GM23338 (cell line): ENCODE data around the gene FMN2. TPM values are rescaled to one million over a fixed set of nuclear protein-coding genes. Genes with fewer than 3 reads are reported as not detected.

Experiments
- ATAC-seq: fragments of 200-7000 bp; cut with Tn5 transposase; 3 replicates; pipeline ENCODE4 v1.9.1; 2020
- DNase-seq: peaks from one replicate; pipeline ENCODE4 v3.0.0-alpha.2; 2015; ENCODE audit warnings: low spot score
- H2AFZ ChIP-seq: fragments of 200-600 bp; sonication (generic); 2 replicates; pipeline ENCODE4 v1.8.0; 2016; ENCODE audit warnings: antibody characterized with exemption, mild to moderate bottlenecking, moderate library complexity
- H3F3A ChIP-seq: fragments of 200-600 bp; sonication (generic); replicated peaks from 2 replicates; pipeline ENCODE4 v1.8.0; 2017; ENCODE audit warnings: antibody characterized with exemption, mixed run types, low read depth
- H3K27ac ChIP-seq: fragments of 200-600 bp; sonication (generic); 2 replicates; pipeline ENCODE4 v1.6.1; 2016; ENCODE audit warnings: low read depth
- H3K27me3 ChIP-seq: fragments of 200-600 bp; sonication (generic); 2 replicates; pipeline ENCODE4 v1.8.0; 2016; ENCODE audit warnings: mild to moderate bottlenecking, mixed run types, moderate library complexity; ENCODE audit not compliant: insufficient read depth
- H3K36me3 ChIP-seq: fragments of 200-600 bp; sonication (generic); 2 replicates; pipeline ENCODE4 v1.8.0; 2016; ENCODE audit warnings: mild to moderate bottlenecking; ENCODE audit not compliant: insufficient read depth
- H3K4me1 ChIP-seq: fragments of 200-600 bp; sonication (generic); 2 replicates; pipeline ENCODE4 v1.8.0; 2016; ENCODE audit warnings: mild to moderate bottlenecking, moderate library complexity; ENCODE audit not compliant: insufficient read depth
- H3K4me2 ChIP-seq: fragments of 200-600 bp; sonication (generic); 2 replicates; pipeline ENCODE4 v1.7.1; 2017; ENCODE audit warnings: mixed run types
- H3K4me3 ChIP-seq: fragments of 200-600 bp; sonication (generic); 2 replicates; pipeline ENCODE4 v1.6.1; 2016; ENCODE audit warnings: mixed run types
- H3K79me2 ChIP-seq: fragments of 200-600 bp; sonication (generic); replicated peaks from 2 replicates; pipeline ENCODE4 v1.8.0; 2017; ENCODE audit warnings: mild to moderate bottlenecking; ENCODE audit not compliant: insufficient read depth
- H3K9me2 ChIP-seq: fragments of 200-600 bp; sonication (generic); 2 replicates; pipeline ENCODE4 v1.8.0; 2017; ENCODE audit not compliant: insufficient read depth
- H4K20me1 ChIP-seq: fragments of 200-600 bp; sonication (generic); replicated peaks from 2 replicates; pipeline ENCODE4 v1.8.0; 2017; ENCODE audit warnings: mild to moderate bottlenecking; ENCODE audit not compliant: insufficient read depth
- H3K27ac Mint-ChIP-seq: 2 replicates; pipeline ENCODE4 v1.8.0; 2020; ENCODE audit warnings: inconsistent platforms, mild to moderate bottlenecking, moderate library complexity, mixed read lengths
- H3K27me3 Mint-ChIP-seq: 3 replicates; pipeline ENCODE4 v1.8.0; 2022; ENCODE audit warnings: low read depth, mild to moderate bottlenecking, moderate library complexity, mixed read lengths, inconsistent platforms; ENCODE audit not compliant: insufficient read depth, poor library complexity
- H3K36me3 Mint-ChIP-seq: 3 replicates; pipeline ENCODE4 v1.8.0; 2021; ENCODE audit warnings: low read depth, mild to moderate bottlenecking, inconsistent platforms, moderate library complexity, mixed read lengths
- H3K4me1 Mint-ChIP-seq: 3 replicates; pipeline ENCODE4 v1.8.0; 2020; ENCODE audit warnings: mild to moderate bottlenecking, inconsistent platforms, mixed read lengths
- H3K4me3 Mint-ChIP-seq: 3 replicates; pipeline ENCODE4 v1.8.0; 2021; ENCODE audit warnings: moderate library complexity, mild to moderate bottlenecking, inconsistent platforms, mixed read lengths
- H3K9me3 Mint-ChIP-seq: 3 replicates; pipeline ENCODE4 v1.8.0; 2020; ENCODE audit warnings: moderate library complexity, mild to moderate bottlenecking, inconsistent platforms, mixed read lengths
- CTCF ChIP-seq, 2 experiments: fragments of 200-600 bp in 1 of 2; sonication (generic) in 1 of 2; conservative IDR thresholded peaks; 2 replicates each; pipeline versions ENCODE4 v1.5.1 to v1.6.1; 2016 to 2017; ENCODE audit warnings: antibody characterized with exemption in 2 of 2, low read depth in 2 of 2, mild to moderate bottlenecking in 2 of 2, moderate library complexity in 1 of 2
- EZH2 ChIP-seq: fragments of 200-600 bp; sonication (generic); IDR thresholded peaks from one replicate; pipeline ENCODE4 v1.8.0; 2017; ENCODE audit warnings: antibody characterized with exemption, mild to moderate bottlenecking, low read depth; ENCODE audit not compliant: unreplicated experiment
- EZH2phosphoT487 ChIP-seq: fragments of 200-600 bp; sonication (generic); IDR thresholded peaks from one replicate; pipeline ENCODE4 v1.8.1; 2018; ENCODE audit warnings: antibody characterized with exemption; ENCODE audit not compliant: unreplicated experiment
- JUNB ChIP-seq: IDR thresholded peaks from one replicate; pipeline ENCODE4 v1.6.1; 2016; ENCODE audit warnings: antibody characterized with exemption; ENCODE audit not compliant: unreplicated experiment
- NANOG ChIP-seq: IDR thresholded peaks from 2 replicates; pipeline ENCODE4 v1.6.1; 2016; ENCODE audit warnings: antibody characterized with exemption, borderline replicate concordance
- POLR2AphosphoS5 ChIP-seq: IDR thresholded peaks from 2 replicates; pipeline ENCODE4 v1.6.1; 2016; ENCODE audit warnings: antibody characterized with exemption, low read depth
- REST ChIP-seq: IDR thresholded peaks from one replicate; pipeline ENCODE4 v1.6.1; 2018; ENCODE audit warnings: antibody characterized with exemption; ENCODE audit not compliant: unreplicated experiment
- STAT1 ChIP-seq: IDR thresholded peaks from one replicate; pipeline ENCODE4 v1.6.1; 2016; ENCODE audit warnings: antibody characterized with exemption; ENCODE audit not compliant: unreplicated experiment
- ZNF114 ChIP-seq: fragments of 250-450 bp; sonication (Bioruptor Pico); IDR thresholded peaks from 2 replicates; pipeline ENCODE4 v1.5.0; 2020; ENCODE audit warnings: mild to moderate bottlenecking, moderate library complexity
- ZNF331 ChIP-seq: fragments of 250-450 bp; sonication (Bioruptor Pico); IDR thresholded peaks from 2 replicates; pipeline ENCODE4 v1.5.0; 2020; ENCODE audit warnings: low read depth, mild to moderate bottlenecking, moderate library complexity
- polyA plus RNA-seq: library from polyadenylated mRNA; unstranded; fragments of >200 nt; fragmentation: Nextera tagmentation; extraction: Ambion mirVana; gene quantifications from 2 replicates; pipeline ENCODE4 v1.2.1, GENCODE V29; 2016
- total RNA-seq: library from RNA; depleted of rRNA; stranded (reverse); fragments of >200 nt; shearing (Covaris generic); gene quantifications from 2 replicates; pipeline ENCODE4 v1.2.3, GENCODE V29; 2014

Gene FMN2
- total and polyA plus RNA-seq, 2 experiments from 2014 or later: 1.5 to 2.5 TPM

- no peaks in the 10 kb centered on the region for H4K20me1 ChIP-seq
- Mint-ChIP-seq H3K27ac (no peak overlapping the region), H3K36me3 (no peaks in the 10 kb centered on the region), H3K4me1 (peaks cover 2% of the 10 kb centered on the region; the same call in 2 of the 3 replicates), H3K9me3 (no peaks in the 10 kb centered on the region), H3K27me3 (no peaks in the 10 kb centered on the region), H3K4me3 (no peak overlapping the region)
- H3K4me2 ChIP-seq: no peak overlapping the region
- H3K27me3 ChIP-seq: no peaks in the 10 kb centered on the region
- H2AFZ ChIP-seq: no peak overlapping the region
- H3K36me3 ChIP-seq: no peaks in the 10 kb centered on the region
- TF ChIP-seq EZH2phosphoT487 (no peak), REST (no peak)
- no peak for ATAC-seq
- H3K9me2 ChIP-seq: no peaks in the 10 kb centered on the region
- DNase-seq: no peak
- no peaks in the 10 kb centered on the region for H3K79me2 ChIP-seq
- no peaks in the 10 kb centered on the region for H3F3A ChIP-seq
- no peaks in the 10 kb centered on the region for H3K4me1 ChIP-seq
- H3K4me3 ChIP-seq: no peak overlapping the region
- no peak overlapping the region for H3K27ac ChIP-seq
These were observed 237.8 kb downstream of the FMN2 start for GRCh38 chr1:240329443-240329842.

- H3K4me3 Mint-ChIP-seq: no peak overlapping the region
- no peaks in the 10 kb centered on the region for H3K36me3 ChIP-seq
- ATAC-seq: no peak
- no peak for TF ChIP-seq JUNB
- no peak for TF ChIP-seq REST
- TF ChIP-seq EZH2: no peak
- no peak for TF ChIP-seq STAT1
- TF ChIP-seq POLR2AphosphoS5: no peak
- TF ChIP-seq ZNF331 (CRISPR knock-in tag): no peak
- no peak for TF ChIP-seq ZNF114 (CRISPR knock-in tag)
- TF ChIP-seq CTCF (conservative IDR thresholded peaks at IDR 0.05; ENCODE audit: low read depth in 2 of 2): no peak
- TF ChIP-seq NANOG: no peak
These were observed 241.0 kb downstream of the FMN2 start for GRCh38 chr1:240332672-240333071.

More at GRCh38 chr1:240332672-240333071, 241.0 kb downstream of the FMN2 start:
- no peak for DNase-seq
- Histone ChIP-seq H3K4me2 (no peak overlapping the region), H3K9me2 (no peaks in the 10 kb centered on the region), H4K20me1 (no peaks in the 10 kb centered on the region), H3K27ac (no peak overlapping the region), H3K27me3 (no peaks in the 10 kb centered on the region), H3F3A (no peaks in the 10 kb centered on the region), H3K4me3 (no peak overlapping the region), H3K79me2 (no peaks in the 10 kb centered on the region), H2AFZ (no peak overlapping the region), H3K4me1 (no peaks in the 10 kb centered on the region)
- Mint-ChIP-seq H3K27ac (no peak overlapping the region), H3K27me3 (no peaks in the 10 kb centered on the region), H3K9me3 (no peaks in the 10 kb centered on the region), H3K36me3 (no peaks in the 10 kb centered on the region), H3K4me1 (peaks cover 2% of the 10 kb centered on the region; the same call in 2 of the 3 replicates)
